H9 (cell line): ENCODE data around the gene NXNL2. TPM values are rescaled to one million over a fixed set of nuclear protein-coding genes. Genes with fewer than 3 reads are reported as not detected.

Source experiments
- DNase-seq: peaks from one replicate; pipeline ENCODE4 v3.0.0-alpha.2; 2017
- H2AFZ ChIP-seq: one replicate; pipeline ENCODE4 v1.6.1; 2013; ENCODE audit warnings: mild to moderate bottlenecking, low read length, control low read depth, moderate library complexity
- H2AK5ac ChIP-seq: 2 replicates; pipeline ENCODE4 v1.6.1; 2013; ENCODE audit warnings: low read length, control low read depth, mixed read lengths; ENCODE audit not compliant: insufficient read length
- H2BK120ac ChIP-seq: one replicate; pipeline ENCODE4 v1.6.1; 2013; ENCODE audit warnings: low read depth, mild to moderate bottlenecking, low read length, control low read depth, inconsistent platforms; ENCODE audit not compliant: poor library complexity, severe bottlenecking
- H2BK12ac ChIP-seq: 2 replicates; pipeline ENCODE4 v1.6.1; 2013; ENCODE audit warnings: low read length, control low read depth, mixed read lengths, low read depth; ENCODE audit not compliant: insufficient read length
- H2BK15ac ChIP-seq: 2 replicates; pipeline ENCODE4 v1.6.1; 2013; ENCODE audit warnings: low read depth, low read length, control low read depth
- H2BK20ac ChIP-seq: one replicate; pipeline ENCODE4 v1.6.1; 2013; ENCODE audit warnings: low read depth, mild to moderate bottlenecking, low read length, control low read depth, inconsistent platforms; ENCODE audit not compliant: poor library complexity, severe bottlenecking
- H2BK5ac ChIP-seq: 2 replicates; pipeline ENCODE4 v1.6.1; 2013; ENCODE audit warnings: low read length, control low read depth, mixed read lengths; ENCODE audit not compliant: insufficient read length
- H3K14ac ChIP-seq: 2 replicates; pipeline ENCODE4 v1.6.1; 2013; ENCODE audit warnings: low read length, control low read depth; ENCODE audit not compliant: insufficient read depth
- H3K18ac ChIP-seq: 2 replicates; pipeline ENCODE4 v1.6.1; 2013; ENCODE audit warnings: low read depth, mild to moderate bottlenecking, mixed read lengths, low read length, control low read depth; ENCODE audit not compliant: insufficient read length
- H3K23ac ChIP-seq: 2 replicates; pipeline ENCODE4 v1.6.1; 2013; ENCODE audit warnings: low read length, control low read depth, mixed read lengths, low read depth; ENCODE audit not compliant: insufficient read length
- H3K23me2 ChIP-seq: 2 replicates; pipeline ENCODE4 v1.6.1; 2013; ENCODE audit warnings: low read depth, mild to moderate bottlenecking, mixed read lengths, low read length, control low read depth; ENCODE audit not compliant: insufficient read length, poor library complexity, severe bottlenecking
- H3K27ac ChIP-seq: 2 replicates; pipeline ENCODE4 v1.5.1; 2013; ENCODE audit warnings: low read length, control low read depth, mixed read lengths, low read depth; ENCODE audit not compliant: insufficient read length
- H3K27me3 ChIP-seq: 2 replicates; pipeline ENCODE4 v1.6.1; 2013; ENCODE audit warnings: low read length, control low read depth, inconsistent platforms; ENCODE audit not compliant: insufficient read depth
- H3K4ac ChIP-seq: 2 replicates; pipeline ENCODE4 v1.6.1; 2013; ENCODE audit warnings: low read depth, mild to moderate bottlenecking, control low read depth, inconsistent platforms, low read length, moderate library complexity
- H3K4me1 ChIP-seq: 2 replicates; pipeline ENCODE4 v1.6.1; 2013; ENCODE audit warnings: low read length, control low read depth, inconsistent platforms; ENCODE audit not compliant: insufficient read depth
- H3K4me2 ChIP-seq: 2 replicates; pipeline ENCODE4 v1.6.1; 2013; ENCODE audit warnings: low read length, control low read depth, mixed read lengths; ENCODE audit not compliant: insufficient read length, insufficient read depth
- H3K56ac ChIP-seq: 2 replicates; pipeline ENCODE4 v1.6.1; 2013; ENCODE audit warnings: low read depth, mild to moderate bottlenecking, mixed read lengths, low read length, control low read depth; ENCODE audit not compliant: insufficient read length
- H3K79me1 ChIP-seq: 2 replicates; pipeline ENCODE4 v1.6.1; 2013; ENCODE audit warnings: low read depth, mild to moderate bottlenecking, moderate library complexity, low read length, control low read depth, inconsistent platforms; ENCODE audit not compliant: insufficient read depth, poor library complexity, severe bottlenecking
- H3K79me2 ChIP-seq: 2 replicates; pipeline ENCODE4 v1.6.1; 2013; ENCODE audit warnings: low read length, control low read depth, inconsistent platforms; ENCODE audit not compliant: insufficient read depth
- H3K9ac ChIP-seq: 2 replicates; pipeline ENCODE4 v1.6.1; 2013; ENCODE audit warnings: low read length, control low read depth, mixed read lengths; ENCODE audit not compliant: insufficient read length; ENCODE audit errors: extremely low read depth
- H3K9me3 ChIP-seq: one replicate; pipeline ENCODE4 v1.6.1; 2013; ENCODE audit warnings: low read depth, low read length, inconsistent platforms; ENCODE audit not compliant: control insufficient read depth
- H3T11ph ChIP-seq: one replicate; pipeline ENCODE4 v1.6.1; 2013; ENCODE audit warnings: mild to moderate bottlenecking, low read length, control low read depth, inconsistent platforms
- H4K20me1 ChIP-seq: one replicate; pipeline ENCODE4 v1.6.1; 2013; ENCODE audit not compliant: control insufficient read depth, insufficient read length, insufficient read depth
- H4K5ac ChIP-seq: 2 replicates; pipeline ENCODE4 v1.6.1; 2013; ENCODE audit warnings: low read depth, mild to moderate bottlenecking, mixed read lengths, low read length, control low read depth; ENCODE audit not compliant: insufficient read length
- H4K8ac ChIP-seq: replicated peaks from 2 replicates; pipeline ENCODE4 v1.6.1; 2013; ENCODE audit warnings: low read length, control low read depth, mixed read lengths, low read depth; ENCODE audit not compliant: insufficient read length
- H4K91ac ChIP-seq: 2 replicates; pipeline ENCODE4 v1.6.1; 2013; ENCODE audit warnings: low read depth, mild to moderate bottlenecking, moderate library complexity, mixed read lengths, low read length, control low read depth; ENCODE audit not compliant: insufficient read length
- H3K27ac Mint-ChIP-seq, 3 experiments: 2 replicates in 2 of 3; 3 replicates in 1 of 3; pipeline ENCODE4 v1.8.0; 2020 to 2021; ENCODE audit warnings: mixed read lengths in 3 of 3, mild to moderate bottlenecking in 1 of 3, moderate library complexity in 1 of 3
- H3K27me3 Mint-ChIP-seq: 2 replicates; pipeline ENCODE4 v1.8.0; 2021; ENCODE audit warnings: low read depth, mild to moderate bottlenecking, moderate library complexity, mixed read lengths
- H3K36me3 Mint-ChIP-seq, 3 experiments: 2 replicates in 2 of 3; 3 replicates in 1 of 3; pipeline ENCODE4 v1.8.0; 2020 to 2021; ENCODE audit warnings: low read depth in 3 of 3, mixed read lengths in 3 of 3; ENCODE audit not compliant: insufficient read depth in 1 of 3
- H3K4me1 Mint-ChIP-seq, 2 experiments: 2 replicates each; pipeline ENCODE4 v1.8.0; 2020; ENCODE audit warnings: mixed read lengths in 2 of 2
- H3K4me3 Mint-ChIP-seq, 2 experiments: 2 replicates in 1 of 2; 3 replicates in 1 of 2; pipeline ENCODE4 v1.8.0; 2020 to 2021; ENCODE audit warnings: mild to moderate bottlenecking in 2 of 2, mixed read lengths in 2 of 2, moderate library complexity in 1 of 2
- H3K9me3 Mint-ChIP-seq, 2 experiments: 2 replicates in 1 of 2; 3 replicates in 1 of 2; pipeline ENCODE4 v1.8.0; 2020; ENCODE audit warnings: mild to moderate bottlenecking in 2 of 2, mixed read lengths in 2 of 2, moderate library complexity in 1 of 2
- WGBS: extraction: QIAGEN DNeasy Blood & Tissue Kit; methylation state at CpG from one replicate; pipeline ENCODE4 v1.1.7; 2013; ENCODE audit warnings: missing lambda C conversion rate, low lambda C conversion rate, mixed read lengths; ENCODE audit not compliant: insufficient read length; ENCODE audit errors: extremely low coverage; 5-methylcytosine and 5-hydroxymethylcytosine counted together
- total RNA-seq: library from RNA; stranded (reverse); gene quantifications from 2 replicates; pipeline ENCODE4 v1.2.1, GENCODE V29; 2021
- TF ChIP-seq, protein P1 (sequence below): fragments of 200-600 bp; sonication (generic); conservative IDR thresholded peaks from 3 replicates; pipeline ENCODE4 v1.8.0; 2021; ENCODE audit warnings: antibody characterized with exemption, mild to moderate bottlenecking

Gene NXNL2
- total RNA-seq, 1 experiment from 2014 or later: 0.57 TPM

DNA sequence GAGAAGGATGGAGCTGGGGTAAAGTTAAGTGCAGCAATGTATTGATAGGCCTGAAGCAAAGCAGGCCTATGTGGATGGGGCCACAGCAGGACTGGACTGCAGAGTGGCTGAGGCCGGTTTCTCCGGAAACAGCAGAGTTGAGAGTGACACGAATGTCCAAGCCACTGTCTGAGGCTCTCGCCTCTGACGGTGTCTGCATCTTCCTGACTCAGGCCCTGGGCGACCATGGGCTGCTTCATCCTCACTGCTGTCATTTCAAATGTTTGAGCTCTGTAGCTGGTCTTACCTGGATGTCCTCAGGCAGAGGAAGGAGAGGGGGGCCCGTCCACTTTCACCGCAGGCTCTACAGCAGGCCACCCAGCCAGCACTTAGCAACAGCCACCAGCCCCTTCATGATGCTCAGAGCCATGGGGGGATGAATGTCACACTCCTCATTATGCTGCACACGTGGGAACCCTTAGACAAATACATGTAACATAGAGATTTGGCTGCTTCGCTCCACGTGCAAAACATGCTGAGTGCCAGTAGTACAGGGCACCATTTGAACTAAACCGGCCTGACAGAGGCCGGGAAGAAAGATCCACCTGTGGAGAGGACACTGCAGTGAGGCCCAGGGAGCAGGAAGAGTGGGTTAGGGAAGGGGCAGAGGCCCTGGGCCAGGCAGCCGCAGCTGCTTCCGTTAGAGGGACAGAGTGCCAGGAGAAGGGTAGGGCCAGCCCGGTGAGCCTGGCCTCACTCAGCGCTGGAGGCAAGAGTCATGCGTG, 31.7 kb upstream of the NXNL2 start:
- no peak for DNase-seq
- Histone ChIP-seq H3K4ac (no peak overlapping the region), H3K23me2 (no peaks in the 10 kb centered on the region), H3K9ac (no peak overlapping the region), H4K91ac (no peak overlapping the region), H3K14ac (no peak overlapping the region), H2BK15ac (no peak overlapping the region), H3K18ac (no peak overlapping the region), H3K27ac (no peak overlapping the region), H3K79me1 (no peaks in the 10 kb centered on the region), H3K79me2 (no peaks in the 10 kb centered on the region), H4K8ac (no peak overlapping the region), H2BK12ac (no peak overlapping the region), H4K20me1 (no peaks in the 10 kb centered on the region), H2AFZ (no peak overlapping the region), H2AK5ac (no peak overlapping the region), H3K9me3 (no peaks in the 10 kb centered on the region), H3K56ac (no peak overlapping the region), H3K27me3 (no peaks in the 10 kb centered on the region), H3K4me2 (no peak overlapping the region), H2BK20ac (no peak overlapping the region), H4K5ac (no peak overlapping the region), H3T11ph (no peak overlapping the region), H2BK120ac (no peak overlapping the region), H3K23ac (no peak overlapping the region), H3K4me1 (peaks cover 6% of the 10 kb centered on the region; the same call in 1 of the 2 replicates), H2BK5ac (no peak overlapping the region)
- Mint-ChIP-seq H3K36me3 (no peaks in the 10 kb centered on the region; a peak in 1 of 7 replicates), H3K4me1 (peaks cover 10 to 17% of the 10 kb centered on the region in 2 experiments), H3K4me3 (no peak overlapping the region), H3K9me3 (no peaks in the 10 kb centered on the region; a peak in 1 of 5 replicates), H3K27me3 (no peaks in the 10 kb centered on the region), H3K27ac (peak overlapping the region in 2 of 3 experiments; percentile 68 to 77; a peak in 2 of 7 replicates)
- TF ChIP-seq, protein P1, sequence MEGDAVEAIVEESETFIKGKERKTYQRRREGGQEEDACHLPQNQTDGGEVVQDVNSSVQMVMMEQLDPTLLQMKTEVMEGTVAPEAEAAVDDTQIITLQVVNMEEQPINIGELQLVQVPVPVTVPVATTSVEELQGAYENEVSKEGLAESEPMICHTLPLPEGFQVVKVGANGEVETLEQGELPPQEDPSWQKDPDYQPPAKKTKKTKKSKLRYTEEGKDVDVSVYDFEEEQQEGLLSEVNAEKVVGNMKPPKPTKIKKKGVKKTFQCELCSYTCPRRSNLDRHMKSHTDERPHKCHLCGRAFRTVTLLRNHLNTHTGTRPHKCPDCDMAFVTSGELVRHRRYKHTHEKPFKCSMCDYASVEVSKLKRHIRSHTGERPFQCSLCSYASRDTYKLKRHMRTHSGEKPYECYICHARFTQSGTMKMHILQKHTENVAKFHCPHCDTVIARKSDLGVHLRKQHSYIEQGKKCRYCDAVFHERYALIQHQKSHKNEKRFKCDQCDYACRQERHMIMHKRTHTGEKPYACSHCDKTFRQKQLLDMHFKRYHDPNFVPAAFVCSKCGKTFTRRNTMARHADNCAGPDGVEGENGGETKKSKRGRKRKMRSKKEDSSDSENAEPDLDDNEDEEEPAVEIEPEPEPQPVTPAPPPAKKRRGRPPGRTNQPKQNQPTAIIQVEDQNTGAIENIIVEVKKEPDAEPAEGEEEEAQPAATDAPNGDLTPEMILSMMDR: no peak
- no CpG with 5 or more reads among the region's 18 CpGs for WGBS
